Measurements from ENCODE around the gene NYAP1. TPM values are rescaled to one million over a fixed set of nuclear protein-coding genes. Genes with fewer than 3 reads are reported as not detected.

Gene NYAP1
- total RNA-seq, 1 donor from 2014 or later: 2.5 TPM

- Histone ChIP-seq H3K4me1 (ENCODE audit: insufficient read depth, low read length) (peaks cover 19% of the 10 kb centered on the region), H3K27me3 (ENCODE audit: insufficient read depth, low read length) (no peaks in the 10 kb centered on the region)
- H3K4me1 Mint-ChIP-seq (ENCODE audit: low read depth, unreplicated experiment): peaks cover 17% of the 10 kb centered on the region
Observed at GRCh38 chr7:100435401-100436304, 48.1 kb upstream of the NYAP1 start.

GRCh38 chr7:100437150-100438100 is 46.3 kb upstream of the NYAP1 start:
- H3K27ac ChIP-seq (ENCODE audit: low read depth, low read length): no peak overlapping the region
- no peaks in the 10 kb centered on the region for H3K27me3 ChIP-seq (ENCODE audit: insufficient read depth, low read length)
- no peaks in the 10 kb centered on the region for H3K27me3 Mint-ChIP-seq (ENCODE audit: low read depth, unreplicated experiment)
- no peak for DNase-seq (ENCODE audit: low read depth)
- FAIRE-seq: no peak
- peak overlapping the region; percentile 71 for H3K4me3 Mint-ChIP-seq (ENCODE audit: unreplicated experiment)
- peak overlapping the region; percentile 91 for H3K4me2 ChIP-seq (ENCODE audit: low read length)
- H3K9me3 ChIP-seq (ENCODE audit: insufficient read depth, low read depth, low read length): no peaks in the 10 kb centered on the region
- H3K9ac ChIP-seq (ENCODE audit: low read length): no peak overlapping the region
- H3K4me1 Mint-ChIP-seq (ENCODE audit: low read depth, unreplicated experiment): peaks cover 6% of the 10 kb centered on the region
- H3K36me3 Mint-ChIP-seq (ENCODE audit: low read depth, unreplicated experiment): peaks cover 7% of the 10 kb centered on the region
- peaks cover 19% of the 10 kb centered on the region for H3K36me3 ChIP-seq (ENCODE audit: insufficient read depth, low read length)
- H3K9me3 Mint-ChIP-seq (ENCODE audit: unreplicated experiment): no peaks in the 10 kb centered on the region
- no peak overlapping the region for H3K4me3 ChIP-seq (ENCODE audit: insufficient read depth, low read depth, low read length)
- H2AFZ ChIP-seq (ENCODE audit: low read depth, low read length): no peak overlapping the region
- TF ChIP-seq EZH2 (IDR thresholded peaks at IDR 0.05; ENCODE audit: insufficient read depth, low read length): no peak
- no peak for TF ChIP-seq CTCF (IDR thresholded peaks at IDR 0.05; ENCODE audit: insufficient read depth, low read depth, low read length)
- H3K4me1 ChIP-seq (ENCODE audit: insufficient read depth, low read length): peaks cover 11% of the 10 kb centered on the region
- peaks cover 36% of the 10 kb centered on the region for H3K79me2 ChIP-seq (ENCODE audit: insufficient read depth, low read length)
- no peak overlapping the region for H3K27ac Mint-ChIP-seq (ENCODE audit: unreplicated experiment)
- H4K20me1 ChIP-seq (ENCODE audit: insufficient read depth, low read length): peaks cover 23% of the 10 kb centered on the region

More at GRCh38 chr7:100435401-100436304, 48.1 kb upstream of the NYAP1 start:
- Histone ChIP-seq H3K9me3 (ENCODE audit: insufficient read depth, low read depth, low read length) (no peaks in the 10 kb centered on the region), H3K4me2 (ENCODE audit: low read length) (peak overlapping the region; percentile 91), H2AFZ (ENCODE audit: low read depth, low read length) (peak overlapping the region; percentile 64), H3K9ac (ENCODE audit: low read length) (peak overlapping the region; percentile 90), H3K79me2 (ENCODE audit: insufficient read depth, low read length) (peaks cover 54% of the 10 kb centered on the region), H3K4me3 (ENCODE audit: insufficient read depth, low read depth, low read length) (peak overlapping the region; percentile 76), H4K20me1 (ENCODE audit: insufficient read depth, low read length) (peaks cover 40% of the 10 kb centered on the region), H3K36me3 (ENCODE audit: insufficient read depth, low read length) (peaks cover 22% of the 10 kb centered on the region), H3K27ac (ENCODE audit: low read depth, low read length) (peak overlapping the region; percentile 66)
- Mint-ChIP-seq H3K4me3 (ENCODE audit: unreplicated experiment) (peak overlapping the region; percentile 91), H3K27ac (ENCODE audit: unreplicated experiment) (peak overlapping the region; percentile 81), H3K27me3 (ENCODE audit: low read depth, unreplicated experiment) (no peaks in the 10 kb centered on the region), H3K9me3 (ENCODE audit: unreplicated experiment) (no peaks in the 10 kb centered on the region), H3K36me3 (ENCODE audit: low read depth, unreplicated experiment) (peaks cover 10% of the 10 kb centered on the region)
- FAIRE-seq: no peak
- no peak for DNase-seq (ENCODE audit: low read depth)
- TF ChIP-seq CTCF (IDR thresholded peaks at IDR 0.05; ENCODE audit: insufficient read depth, low read depth, low read length): no peak
- no peak for TF ChIP-seq EZH2 (IDR thresholded peaks at IDR 0.05; ENCODE audit: insufficient read depth, low read length)
